CD14-positive monocyte (primary cell): Measurements from ENCODE around the gene HCST. TPM values are rescaled to one million over a fixed set of nuclear protein-coding genes. Genes with fewer than 3 reads are reported as not detected.

Experiments
- DNase-seq, 3 donors: peaks; one replicate each; pipeline ENCODE4 v3.0.0-alpha.2; 2011 to 2022
- H2AFZ ChIP-seq: 2 replicates; pipeline ENCODE4 v1.6.0; 2012; ENCODE audit warnings: mild to moderate bottlenecking, low read depth, low read length, inconsistent platforms; ENCODE audit not compliant: insufficient read depth, poor library complexity, severe bottlenecking
- H3K27ac ChIP-seq, 2 donors: 1 replicate in 1 of 2; 2 replicates in 1 of 2; pipeline ENCODE4 v1.5.1; 2012 to 2013; ENCODE audit warnings: low read length in 2 of 2, control low read depth in 1 of 2, inconsistent platforms in 1 of 2, low read depth in 1 of 2, mild to moderate bottlenecking in 1 of 2
- H3K27me3 ChIP-seq, 2 donors: one replicate each; pipeline versions ENCODE4 v1.6.0 to v1.6.1; 2011 to 2013; ENCODE audit warnings: low read length in 2 of 2; ENCODE audit not compliant: control insufficient read depth in 2 of 2, insufficient read depth in 2 of 2
- H3K36me3 ChIP-seq, 2 donors: replicated peaks in 1 of 2; 1 replicate in 1 of 2; 2 replicates in 1 of 2; pipeline versions ENCODE4 v1.5.1 to v1.6.1; 2012 to 2013; ENCODE audit warnings: low read length in 2 of 2, control low read depth in 1 of 2, inconsistent platforms in 1 of 2, mild to moderate bottlenecking in 1 of 2; ENCODE audit not compliant: insufficient read depth in 2 of 2, control insufficient read depth in 1 of 2
- H3K4me1 ChIP-seq, 2 donors: 1 replicate in 1 of 2; 2 replicates in 1 of 2; pipeline versions ENCODE4 v1.5.1 to v1.6.1; 2012 to 2013; ENCODE audit warnings: low read length in 2 of 2, control low read depth in 1 of 2, inconsistent platforms in 1 of 2, mild to moderate bottlenecking in 1 of 2, moderate library complexity in 1 of 2; ENCODE audit not compliant: insufficient read depth in 2 of 2, control insufficient read depth in 1 of 2
- H3K4me2 ChIP-seq: replicated peaks from 2 replicates; pipeline ENCODE3; 2012; ENCODE audit warnings: low read length, moderate library complexity, mild to moderate bottlenecking; ENCODE audit not compliant: poor library complexity, severe bottlenecking; ENCODE audit errors: extremely low read depth
- H3K4me3 ChIP-seq, 3 experiments: fragments of 200-600 bp in 1 of 3; sonication (generic) in 1 of 3; replicated peaks in 1 of 3; 1 replicate in 2 of 3; 2 replicates in 1 of 3; pipeline ENCODE4 v1.5.1; 2011 to 2013; ENCODE audit warnings: low read length in 3 of 3, mild to moderate bottlenecking in 3 of 3, control low read depth in 2 of 3, low read depth in 2 of 3, inconsistent platforms in 1 of 3, moderate library complexity in 1 of 3
- H3K79me2 ChIP-seq: 2 replicates; pipeline ENCODE4 v1.6.0; 2012; ENCODE audit warnings: mild to moderate bottlenecking, control low read depth, inconsistent platforms, low read length, moderate library complexity; ENCODE audit not compliant: insufficient read depth
- H3K9ac ChIP-seq: 2 replicates; pipeline ENCODE4 v1.6.0; 2017; ENCODE audit warnings: low read length, mild to moderate bottlenecking; ENCODE audit not compliant: insufficient read depth, poor library complexity, severe bottlenecking
- H3K9me3 ChIP-seq, 2 donors: replicated peaks in 1 of 2; 1 replicate in 1 of 2; 2 replicates in 1 of 2; pipeline versions ENCODE4 v1.5.1 to v1.6.1; 2012 to 2013; ENCODE audit warnings: low read length in 2 of 2, control low read depth in 1 of 2; ENCODE audit not compliant: control insufficient read depth in 1 of 2, insufficient read depth in 1 of 2
- H4K20me1 ChIP-seq: 2 replicates; pipeline ENCODE4 v1.6.0; 2012; ENCODE audit warnings: mild to moderate bottlenecking, low read length, control low read depth, moderate library complexity; ENCODE audit not compliant: insufficient read depth
- H3K27ac Mint-ChIP-seq, 7 donors: one replicate each; pipeline ENCODE4 v1.8.0; 2020; ENCODE audit warnings: mild to moderate bottlenecking in 7 of 7, mixed read lengths in 7 of 7, moderate library complexity in 6 of 7, inconsistent platforms in 2 of 7
- H3K27me3 Mint-ChIP-seq, 3 donors: one replicate each; pipeline ENCODE4 v1.8.0; 2021 to 2022; ENCODE audit warnings: low read depth in 3 of 3, mild to moderate bottlenecking in 3 of 3, mixed read lengths in 3 of 3, moderate library complexity in 3 of 3, inconsistent platforms in 1 of 3
- H3K36me3 Mint-ChIP-seq, 2 donors: one replicate each; pipeline ENCODE4 v1.8.0; 2020; ENCODE audit warnings: mixed read lengths in 2 of 2, inconsistent platforms in 1 of 2, mild to moderate bottlenecking in 1 of 2
- H3K4me1 Mint-ChIP-seq: one replicate; pipeline ENCODE4 v1.8.0; 2020; ENCODE audit warnings: mild to moderate bottlenecking, mixed read lengths
- H3K4me3 Mint-ChIP-seq, 2 donors: one replicate each; pipeline ENCODE4 v1.8.0; 2020; ENCODE audit warnings: mild to moderate bottlenecking in 2 of 2, mixed read lengths in 2 of 2, moderate library complexity in 1 of 2
- H3K9me3 Mint-ChIP-seq, 7 donors: one replicate each; pipeline ENCODE4 v1.8.0; 2020 to 2022; ENCODE audit warnings: mixed read lengths in 7 of 7, mild to moderate bottlenecking in 6 of 7, moderate library complexity in 6 of 7, inconsistent platforms in 2 of 7
- WGBS: methylation state at CpG from one replicate; pipeline ENCODE4 v1.1.5; 2013; ENCODE audit warnings: missing lambda C conversion rate; ENCODE audit not compliant: insufficient coverage; 5-methylcytosine and 5-hydroxymethylcytosine counted together
- intact Hi-C, 2 donors: fragments of 100-400 bp; cut with micrococcal nuclease; formaldehyde crosslinking; loops; one replicate each; pipeline versions ENCODE4 v1.15.0 to v1.15.1; 2023
- polyA plus RNA-seq, 3 donors: library from polyadenylated mRNA; depleted of rRNA in 1 of 3; unstranded in 2 of 3; stranded (reverse) in 1 of 3; fragments of 300-500 nt in 2 of 3; fragments of >200 nt in 1 of 3; fragmentation: Illumina TruSeq in 2 of 3; gene quantifications; 1 replicate in 2 of 3; 2 replicates in 1 of 3; pipeline ENCODE4 v1.2.3, GENCODE V29; 2012 to 2021
- TF ChIP-seq, protein P1 (sequence below): fragments of 200-600 bp; IDR thresholded peaks from one replicate; pipeline ENCODE4 v1.8.0; 2022; ENCODE audit warnings: antibody characterized with exemption, mild to moderate bottlenecking

HCST gene
- polyA plus RNA-seq, 3 donors = 264 to 829 (median 594) TPM

DNA sequence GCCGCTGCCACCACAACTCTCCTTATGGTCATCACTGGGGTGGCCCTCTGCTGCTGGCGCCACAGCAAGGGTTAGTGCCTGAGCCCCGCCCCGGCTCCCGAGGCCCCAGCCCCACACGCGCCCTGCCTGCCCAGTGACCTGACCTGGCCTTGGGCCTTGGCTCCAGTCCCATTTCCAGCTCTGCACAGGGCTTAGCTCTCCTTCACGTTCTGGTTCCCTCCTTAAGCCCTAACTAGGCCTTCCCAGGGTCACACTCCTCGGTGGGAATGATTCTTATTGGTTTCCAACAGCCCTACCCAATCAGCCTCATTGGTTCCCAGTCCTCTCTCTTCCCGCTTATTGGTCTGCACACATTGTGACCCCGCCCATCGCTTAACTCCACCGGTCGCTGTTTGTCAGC, 39.8 kb upstream of the HCST start:
- Mint-ChIP-seq H3K4me3 (peak overlapping the region in 1 of 2 donors; percentile 78), H3K36me3 (no peaks in the 10 kb centered on the region), H3K9me3 (peaks cover 2 to 15% (median 7%) of the 10 kb centered on the region in 7 donors), H3K27me3 (peaks cover 72 to 96% (median 79%) of the 10 kb centered on the region in 3 donors), H3K4me1 (peaks cover under 1% of the 10 kb centered on the region), H3K27ac (no peak overlapping the region)
- Histone ChIP-seq H3K9me3 (peaks cover 0 to 8% of the 10 kb centered on the region in 2 donors), H3K9ac (no peak overlapping the region), H3K4me1 (no peaks in the 10 kb centered on the region), H3K27ac (no peak overlapping the region), H3K27me3 (peaks cover 20 to 71% of the 10 kb centered on the region in 2 donors), H3K4me2 (no peak overlapping the region), H3K36me3 (no peaks in the 10 kb centered on the region), H3K4me3 (no peak overlapping the region), H4K20me1 (no peaks in the 10 kb centered on the region), H2AFZ (no peak overlapping the region), H3K79me2 (no peaks in the 10 kb centered on the region)
- TF ChIP-seq, protein P1, sequence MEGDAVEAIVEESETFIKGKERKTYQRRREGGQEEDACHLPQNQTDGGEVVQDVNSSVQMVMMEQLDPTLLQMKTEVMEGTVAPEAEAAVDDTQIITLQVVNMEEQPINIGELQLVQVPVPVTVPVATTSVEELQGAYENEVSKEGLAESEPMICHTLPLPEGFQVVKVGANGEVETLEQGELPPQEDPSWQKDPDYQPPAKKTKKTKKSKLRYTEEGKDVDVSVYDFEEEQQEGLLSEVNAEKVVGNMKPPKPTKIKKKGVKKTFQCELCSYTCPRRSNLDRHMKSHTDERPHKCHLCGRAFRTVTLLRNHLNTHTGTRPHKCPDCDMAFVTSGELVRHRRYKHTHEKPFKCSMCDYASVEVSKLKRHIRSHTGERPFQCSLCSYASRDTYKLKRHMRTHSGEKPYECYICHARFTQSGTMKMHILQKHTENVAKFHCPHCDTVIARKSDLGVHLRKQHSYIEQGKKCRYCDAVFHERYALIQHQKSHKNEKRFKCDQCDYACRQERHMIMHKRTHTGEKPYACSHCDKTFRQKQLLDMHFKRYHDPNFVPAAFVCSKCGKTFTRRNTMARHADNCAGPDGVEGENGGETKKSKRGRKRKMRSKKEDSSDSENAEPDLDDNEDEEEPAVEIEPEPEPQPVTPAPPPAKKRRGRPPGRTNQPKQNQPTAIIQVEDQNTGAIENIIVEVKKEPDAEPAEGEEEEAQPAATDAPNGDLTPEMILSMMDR = no peak
- intact Hi-C loops = no loop called here
- DNase-seq = no peak
- 92% methylated on average over 13 of the region's 14 CpGs for WGBS

DNA sequence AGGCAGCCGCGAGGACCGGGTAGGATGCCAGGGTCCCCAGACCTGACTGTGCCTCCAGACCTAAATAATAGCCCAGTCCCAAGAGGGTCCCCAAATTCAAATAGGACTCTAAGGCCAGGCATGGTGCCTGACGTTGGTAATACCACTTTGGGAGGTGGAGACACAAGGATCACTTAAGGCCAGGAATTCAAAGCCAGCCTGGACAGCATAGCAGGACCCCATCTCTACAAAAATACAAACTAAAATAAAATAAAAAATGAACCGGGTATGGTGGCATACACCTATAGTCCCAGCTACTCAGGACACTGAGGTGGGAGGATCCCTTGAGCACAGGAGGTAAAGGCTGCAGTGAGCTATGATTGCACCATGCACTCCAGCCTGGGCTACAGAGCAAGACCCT, 39.3 kb upstream of the HCST start:
- Histone ChIP-seq H3K79me2 (no peaks in the 10 kb centered on the region), H3K4me2 (no peak overlapping the region), H3K36me3 (no peaks in the 10 kb centered on the region), H3K27me3 (peaks cover 25 to 71% of the 10 kb centered on the region in 2 donors), H2AFZ (no peak overlapping the region), H3K9me3 (peaks cover 0 to 8% of the 10 kb centered on the region in 2 donors), H3K27ac (no peak overlapping the region), H3K4me3 (no peak overlapping the region), H4K20me1 (no peaks in the 10 kb centered on the region), H3K4me1 (no peaks in the 10 kb centered on the region), H3K9ac (no peak overlapping the region)
- no peak for DNase-seq
- Mint-ChIP-seq H3K27me3 (peaks cover 72 to 96% (median 79%) of the 10 kb centered on the region in 3 donors), H3K9me3 (peaks cover 2 to 15% (median 8%) of the 10 kb centered on the region in 7 donors), H3K4me1 (peaks cover under 1% of the 10 kb centered on the region), H3K4me3 (peak overlapping the region in 1 of 2 donors; percentile 78), H3K36me3 (no peaks in the 10 kb centered on the region), H3K27ac (no peak overlapping the region)
- TF ChIP-seq, protein P1 = no peak
- 93% methylated on average over 3 of the region's 5 CpGs for WGBS
- intact Hi-C loops = no loop called here
